ENCODE data around the gene PFKL. TPM values are rescaled to one million over a fixed set of nuclear protein-coding genes. Genes with fewer than 3 reads are reported as not detected.

The PFKL gene
- total RNA-seq, 1 experiment from 2014 or later = 78.9 TPM

DNA sequence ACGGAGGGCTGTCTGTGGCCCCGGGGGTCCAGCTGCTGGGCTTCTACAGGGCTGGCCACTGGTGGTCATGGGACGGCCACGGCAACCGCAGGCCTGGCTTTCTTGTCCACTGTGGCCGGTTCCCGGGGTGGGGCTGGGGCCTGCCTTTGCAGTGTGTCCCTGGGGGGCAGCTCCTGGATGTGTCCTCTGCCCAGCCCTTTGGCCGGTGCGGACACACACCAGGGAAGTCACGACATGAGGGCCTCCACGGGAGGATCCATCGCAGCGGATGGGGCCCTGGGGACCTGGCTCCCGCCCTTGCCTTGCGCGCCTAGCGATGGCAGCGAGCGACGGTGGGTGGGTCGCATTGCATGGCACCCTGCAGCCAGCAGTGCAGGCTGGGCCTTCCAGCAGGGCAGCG lies 18.0 kb downstream of the PFKL start:
- no peaks in the 10 kb centered on the region for H3K4me1 Mint-ChIP-seq (ENCODE audit: low read depth, unreplicated experiment)
- BruUV-seq (replicated peaks) = no TSS peak
- no peak for DNase-seq
- no peaks in the 10 kb centered on the region for H3K27me3 Mint-ChIP-seq (ENCODE audit: unreplicated experiment)
- no peak overlapping the region for H3K4me3 Mint-ChIP-seq (ENCODE audit: low read depth, unreplicated experiment)
- TF ChIP-seq, protein P1, sequence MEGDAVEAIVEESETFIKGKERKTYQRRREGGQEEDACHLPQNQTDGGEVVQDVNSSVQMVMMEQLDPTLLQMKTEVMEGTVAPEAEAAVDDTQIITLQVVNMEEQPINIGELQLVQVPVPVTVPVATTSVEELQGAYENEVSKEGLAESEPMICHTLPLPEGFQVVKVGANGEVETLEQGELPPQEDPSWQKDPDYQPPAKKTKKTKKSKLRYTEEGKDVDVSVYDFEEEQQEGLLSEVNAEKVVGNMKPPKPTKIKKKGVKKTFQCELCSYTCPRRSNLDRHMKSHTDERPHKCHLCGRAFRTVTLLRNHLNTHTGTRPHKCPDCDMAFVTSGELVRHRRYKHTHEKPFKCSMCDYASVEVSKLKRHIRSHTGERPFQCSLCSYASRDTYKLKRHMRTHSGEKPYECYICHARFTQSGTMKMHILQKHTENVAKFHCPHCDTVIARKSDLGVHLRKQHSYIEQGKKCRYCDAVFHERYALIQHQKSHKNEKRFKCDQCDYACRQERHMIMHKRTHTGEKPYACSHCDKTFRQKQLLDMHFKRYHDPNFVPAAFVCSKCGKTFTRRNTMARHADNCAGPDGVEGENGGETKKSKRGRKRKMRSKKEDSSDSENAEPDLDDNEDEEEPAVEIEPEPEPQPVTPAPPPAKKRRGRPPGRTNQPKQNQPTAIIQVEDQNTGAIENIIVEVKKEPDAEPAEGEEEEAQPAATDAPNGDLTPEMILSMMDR (IDR thresholded peaks at IDR 0.05; ENCODE audit: unreplicated experiment) = no peak
- CTCF ChIA-PET = no interaction called here
- H3K9me3 Mint-ChIP-seq (ENCODE audit: low read depth, unreplicated experiment) = no peaks in the 10 kb centered on the region
- H3K27ac Mint-ChIP-seq (ENCODE audit: unreplicated experiment) = no peak overlapping the region
- H3K36me3 Mint-ChIP-seq (ENCODE audit: insufficient read depth, unreplicated experiment) = peaks cover 23% of the 10 kb centered on the region
- intact Hi-C loops (cut with micrococcal nuclease; ENCODE audit: unreplicated experiment) = no loop called here

DNA sequence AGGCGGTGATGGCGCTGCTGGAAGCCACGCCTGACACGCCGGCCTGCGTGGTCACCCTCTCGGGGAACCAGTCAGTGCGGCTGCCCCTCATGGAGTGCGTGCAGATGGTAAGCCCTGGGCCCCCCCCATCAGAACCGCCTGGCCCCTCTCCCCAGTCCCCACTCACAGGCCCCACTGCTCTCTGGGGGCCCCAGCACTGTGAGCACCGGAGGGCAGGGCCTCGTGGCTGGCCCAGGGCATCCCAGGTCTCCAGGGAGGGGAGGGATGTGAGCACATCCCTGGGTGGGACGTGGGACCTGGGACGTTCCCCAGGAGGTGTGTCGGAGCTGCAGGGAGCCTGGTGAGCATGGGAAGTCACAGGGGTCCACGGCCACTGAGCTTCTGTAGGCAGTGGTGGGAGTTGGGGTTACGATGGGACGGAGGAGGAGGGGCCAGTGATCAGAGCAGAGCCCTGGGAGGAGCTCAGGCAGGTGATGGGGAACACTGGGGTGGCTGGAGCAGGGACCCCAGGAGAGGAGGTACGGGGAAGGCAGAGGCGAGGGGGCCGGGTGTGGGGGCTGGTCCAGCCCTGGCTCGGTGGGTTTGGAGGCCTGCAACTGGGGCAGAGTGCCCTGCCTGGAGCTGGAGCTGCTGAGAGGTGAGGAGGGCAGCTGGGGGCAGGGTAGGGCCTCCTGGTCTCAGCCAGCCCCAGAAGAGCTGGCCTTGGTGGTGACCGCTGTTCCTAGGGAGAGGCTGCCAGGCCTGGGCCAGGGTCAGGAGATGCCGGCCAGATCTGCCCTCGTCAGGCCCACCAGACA lies 18.8 kb downstream of the PFKL start:
- Mint-ChIP-seq H3K4me1 (ENCODE audit: low read depth, unreplicated experiment) (no peaks in the 10 kb centered on the region), H3K4me3 (ENCODE audit: low read depth, unreplicated experiment) (no peak overlapping the region), H3K27ac (ENCODE audit: unreplicated experiment) (no peak overlapping the region), H3K9me3 (ENCODE audit: low read depth, unreplicated experiment) (no peaks in the 10 kb centered on the region), H3K36me3 (ENCODE audit: insufficient read depth, unreplicated experiment) (peaks cover 19% of the 10 kb centered on the region), H3K27me3 (ENCODE audit: unreplicated experiment) (no peaks in the 10 kb centered on the region)
- TF ChIP-seq, protein P1 (IDR thresholded peaks at IDR 0.05; ENCODE audit: unreplicated experiment) = no peak
- BruUV-seq (replicated peaks) = no TSS peak
- CTCF ChIA-PET = no interaction called here
- DNase-seq = no peak
- intact Hi-C loops (cut with micrococcal nuclease; ENCODE audit: unreplicated experiment) = no loop called here

DNA sequence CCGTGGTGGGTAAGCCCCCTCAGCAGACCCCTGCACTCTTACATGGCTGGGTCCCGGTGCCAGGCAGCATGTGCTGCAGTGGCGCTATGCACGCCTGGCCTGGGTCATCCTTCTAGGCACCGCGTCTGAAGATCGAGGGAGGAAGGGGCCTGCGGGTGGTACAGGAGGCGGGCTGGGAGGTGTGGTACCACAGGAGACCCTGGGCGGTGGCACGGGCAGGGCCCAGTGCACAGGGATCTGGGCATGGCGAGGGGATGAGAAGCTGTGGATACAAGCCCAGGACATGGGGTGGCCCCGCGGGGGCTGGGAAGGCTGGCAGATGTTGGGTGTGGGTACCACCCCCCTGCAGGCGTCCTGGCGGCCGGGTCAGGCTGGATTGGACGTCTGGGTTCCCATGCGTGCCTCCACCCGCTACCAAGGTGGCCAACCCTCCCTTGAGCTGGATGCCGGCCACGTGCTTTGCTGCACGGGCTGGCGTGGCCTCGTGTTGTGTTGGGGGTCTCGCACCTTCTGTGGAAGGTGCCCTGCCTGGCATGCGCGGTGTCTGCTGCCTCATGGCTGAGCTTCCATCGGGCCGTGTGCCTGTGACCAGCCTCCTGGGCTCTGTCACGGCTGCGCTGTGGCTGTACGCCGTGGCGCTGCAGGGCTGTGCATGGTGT lies 19.7 kb downstream of the PFKL start:
- intact Hi-C loops (cut with micrococcal nuclease; ENCODE audit: unreplicated experiment) = no loop called here
- H3K4me3 Mint-ChIP-seq (ENCODE audit: low read depth, unreplicated experiment) = no peak overlapping the region
- CTCF ChIA-PET = no interaction called here
- H3K27ac Mint-ChIP-seq (ENCODE audit: unreplicated experiment) = no peak overlapping the region
- no peaks in the 10 kb centered on the region for H3K9me3 Mint-ChIP-seq (ENCODE audit: low read depth, unreplicated experiment)
- no peak for DNase-seq
- H3K4me1 Mint-ChIP-seq (ENCODE audit: low read depth, unreplicated experiment) = no peaks in the 10 kb centered on the region
- TF ChIP-seq, protein P1 (IDR thresholded peaks at IDR 0.05; ENCODE audit: unreplicated experiment) = no peak
- peaks cover 16% of the 10 kb centered on the region for H3K36me3 Mint-ChIP-seq (ENCODE audit: insufficient read depth, unreplicated experiment)
- H3K27me3 Mint-ChIP-seq (ENCODE audit: unreplicated experiment) = no peaks in the 10 kb centered on the region
- no TSS peak for BruUV-seq (replicated peaks)

DNA sequence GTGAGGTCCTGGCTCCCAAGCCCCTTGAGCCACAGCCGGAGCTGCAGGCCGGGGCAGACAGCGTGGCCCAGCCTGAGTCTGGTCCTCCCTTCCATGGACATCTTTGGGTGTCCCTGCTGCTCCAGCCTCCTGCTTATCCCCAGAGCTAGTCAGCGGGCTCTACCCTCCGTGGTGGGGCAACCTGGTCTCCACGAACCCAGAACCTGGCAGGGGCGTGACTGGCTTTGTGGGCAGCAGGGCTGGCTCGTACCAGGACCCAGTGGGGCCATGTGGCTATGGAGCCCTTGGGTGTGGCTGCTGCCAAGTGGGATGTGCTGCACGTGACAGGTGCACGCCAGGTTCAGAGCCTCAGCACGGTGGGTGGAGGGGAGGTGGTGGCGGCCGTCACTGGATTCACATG lies 21.0 kb downstream of the PFKL start:
- BruUV-seq (replicated peaks) = no TSS peak
- no peaks in the 10 kb centered on the region for H3K9me3 Mint-ChIP-seq (ENCODE audit: low read depth, unreplicated experiment)

More for the DNA sequence above, 21.0 kb downstream of the PFKL start:
- no peak overlapping the region for H3K4me3 Mint-ChIP-seq (ENCODE audit: low read depth, unreplicated experiment)
- no peaks in the 10 kb centered on the region for H3K27me3 Mint-ChIP-seq (ENCODE audit: unreplicated experiment)
- CTCF ChIA-PET = no interaction called here
- no peak for DNase-seq
- peaks cover 16% of the 10 kb centered on the region for H3K36me3 Mint-ChIP-seq (ENCODE audit: insufficient read depth, unreplicated experiment)
- intact Hi-C loops (cut with micrococcal nuclease; ENCODE audit: unreplicated experiment) = no loop called here
- no peaks in the 10 kb centered on the region for H3K4me1 Mint-ChIP-seq (ENCODE audit: low read depth, unreplicated experiment)
- H3K27ac Mint-ChIP-seq (ENCODE audit: unreplicated experiment) = no peak overlapping the region
- TF ChIP-seq, protein P1 (IDR thresholded peaks at IDR 0.05; ENCODE audit: unreplicated experiment) = no peak

All from Calu3 (cell line).